ENCODE measurements around the gene LRRC71.

Gene LRRC71

DNA sequence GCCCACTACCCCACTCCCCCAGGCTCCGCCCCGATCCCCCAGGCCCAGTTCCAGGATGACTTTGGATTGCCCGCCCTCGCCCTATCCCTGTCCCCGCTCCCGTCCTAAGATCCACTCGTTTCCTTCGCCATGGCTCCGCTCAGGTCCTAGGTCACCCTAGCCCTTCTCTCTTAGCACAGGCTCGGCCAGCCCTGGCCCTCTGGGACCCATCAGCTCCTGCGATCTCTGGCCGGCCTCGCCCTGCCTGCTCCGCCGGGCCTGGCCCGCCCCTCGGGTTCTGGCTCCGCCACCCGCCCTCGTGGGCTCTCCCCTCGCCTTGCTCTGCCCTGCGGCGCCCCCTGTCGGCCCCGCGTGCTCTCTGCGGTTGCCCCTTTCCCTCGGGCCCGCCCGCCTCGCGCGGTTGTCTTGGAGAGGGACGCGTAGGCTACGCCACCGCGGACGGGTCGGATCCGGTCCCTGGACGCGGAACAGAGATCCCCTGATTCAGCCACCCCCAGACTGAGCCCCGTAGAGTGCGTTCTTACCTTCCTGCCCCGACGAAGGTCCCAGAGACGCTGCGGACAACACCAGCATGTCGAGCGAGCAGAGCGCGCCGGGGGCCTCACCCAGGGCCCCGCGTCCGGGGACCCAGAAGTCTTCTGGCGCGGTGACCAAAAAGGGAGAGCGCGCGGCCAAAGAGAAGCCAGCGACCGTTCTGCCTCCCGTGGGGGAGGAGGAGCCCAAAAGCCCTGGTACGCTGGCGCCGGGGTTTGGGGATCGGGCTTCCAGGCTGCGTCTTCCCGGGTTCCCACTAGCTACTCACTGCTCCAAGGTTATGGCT is at the start of gene LRRC71:
Gene LRRC71 (plus strand): TSS at position 400 of the 820 bp plus-strand sequence. CDS start 172 bp downstream, at position 572.
- H3K4me3 ChIP-seq (ENCODE audit: low read depth, low read length) = peak within 1 kb of the TSS; percentile 39

DNA sequence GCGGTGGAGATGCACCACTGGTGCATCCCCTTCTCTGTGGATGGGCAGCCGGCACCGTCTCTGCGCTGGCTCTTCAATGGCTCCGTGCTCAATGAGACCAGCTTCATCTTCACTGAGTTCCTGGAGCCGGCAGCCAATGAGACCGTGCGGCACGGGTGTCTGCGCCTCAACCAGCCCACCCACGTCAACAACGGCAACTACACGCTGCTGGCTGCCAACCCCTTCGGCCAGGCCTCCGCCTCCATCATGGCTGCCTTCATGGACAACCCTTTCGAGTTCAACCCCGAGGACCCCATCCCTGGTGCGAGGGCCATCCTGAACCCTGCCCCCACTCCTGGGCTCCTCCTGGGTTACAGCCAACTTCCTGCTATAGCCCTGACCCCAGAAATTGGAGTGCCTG is 46.8 kb upstream of the LRRC71 start:
- H3K4me3 ChIP-seq (ENCODE audit: low read depth, low read length) = no peak overlapping the region

DNA sequence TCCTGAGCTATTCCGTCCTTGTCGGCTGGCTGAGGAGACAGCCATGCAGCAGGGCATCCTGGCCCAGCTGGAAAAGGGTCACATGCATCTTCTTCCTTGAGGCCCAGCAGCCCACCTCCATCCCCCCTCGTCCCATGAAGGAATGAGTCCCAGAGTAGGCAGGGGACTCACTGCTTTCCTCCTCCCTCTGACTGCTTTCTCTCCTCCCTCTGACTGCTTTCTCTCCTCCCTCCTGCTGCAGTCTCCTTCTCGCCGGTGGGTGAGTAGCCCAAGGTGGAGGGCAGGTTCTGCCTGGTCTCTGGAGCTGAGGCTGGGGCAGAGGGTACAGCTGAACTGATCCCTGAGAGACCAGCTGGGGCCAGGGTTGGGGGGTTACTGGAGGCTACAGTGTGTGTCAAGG is 46.3 kb upstream of the LRRC71 start:
- H3K4me3 ChIP-seq (ENCODE audit: low read depth, low read length) = no peak overlapping the region

DNA sequence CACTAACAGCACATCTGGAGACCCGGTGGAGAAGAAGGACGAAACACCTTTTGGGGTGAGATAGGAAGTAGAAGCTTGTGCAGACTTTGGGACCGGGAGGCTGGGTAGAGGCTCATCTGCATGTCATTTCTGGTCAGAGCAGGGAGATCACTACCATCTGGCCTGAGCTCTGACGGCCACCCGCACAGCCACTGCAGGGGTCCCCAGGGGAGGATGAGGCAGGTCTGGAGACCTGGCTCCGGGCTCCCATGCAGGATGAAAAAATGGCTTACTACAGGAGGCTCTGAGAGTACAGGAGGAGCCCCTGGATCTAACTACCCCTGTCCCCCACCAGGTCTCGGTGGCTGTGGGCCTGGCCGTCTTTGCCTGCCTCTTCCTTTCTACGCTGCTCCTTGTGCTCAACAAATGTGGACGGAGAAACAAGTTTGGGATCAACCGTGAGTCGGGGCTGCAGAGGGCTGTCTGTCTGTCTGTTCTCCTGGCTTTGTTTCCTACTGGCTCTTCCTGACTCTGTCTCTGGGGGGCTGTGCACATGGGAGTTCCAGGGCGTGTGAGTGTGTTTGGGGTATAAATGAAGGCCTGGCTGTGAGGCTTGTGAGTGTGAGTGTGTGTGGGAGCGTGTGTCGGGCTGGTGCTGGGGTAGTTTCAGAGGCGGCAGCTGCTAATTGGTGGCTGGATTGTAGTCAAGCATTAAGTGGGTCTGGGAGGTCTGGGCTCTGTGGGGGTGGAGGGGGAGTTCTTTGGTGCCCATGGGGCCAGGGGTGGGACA is 45.7 kb upstream of the LRRC71 start:
- H3K4me3 ChIP-seq (ENCODE audit: low read depth, low read length) = no peak overlapping the region

DNA sequence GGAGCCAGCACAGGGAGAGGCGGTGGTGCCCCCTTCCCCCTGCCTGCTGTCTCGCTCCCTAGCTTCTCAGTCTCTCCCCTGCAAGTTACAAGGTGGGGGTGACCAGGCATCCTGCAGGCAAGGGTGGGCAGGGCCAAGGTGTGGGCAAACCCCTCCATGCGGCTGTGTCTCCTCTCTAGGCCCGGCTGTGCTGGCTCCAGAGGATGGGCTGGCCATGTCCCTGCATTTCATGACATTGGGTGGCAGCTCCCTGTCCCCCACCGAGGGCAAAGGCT is 45.2 kb upstream of the LRRC71 start:
- no peak overlapping the region for H3K4me3 ChIP-seq (ENCODE audit: low read depth, low read length)

DNA sequence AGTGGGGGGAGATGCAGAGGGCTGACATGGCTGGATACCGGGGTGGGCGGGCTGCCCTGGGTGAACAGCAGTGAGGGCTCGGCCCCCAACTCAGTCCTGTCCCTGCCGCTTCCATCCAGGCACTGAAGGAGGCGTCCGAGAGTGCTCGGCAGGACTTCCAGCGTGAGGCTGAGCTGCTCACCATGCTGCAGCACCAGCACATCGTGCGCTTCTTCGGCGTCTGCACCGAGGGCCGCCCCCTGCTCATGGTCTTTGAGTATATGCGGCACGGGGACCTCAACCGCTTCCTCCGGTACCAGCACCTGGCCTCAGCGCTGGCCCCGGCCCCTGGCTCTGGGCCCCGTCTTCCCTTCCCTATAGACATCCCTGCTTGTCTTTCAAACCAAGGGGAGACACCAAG is 44.2 kb upstream of the LRRC71 start:
- H3K4me3 ChIP-seq (ENCODE audit: low read depth, low read length) = no peak overlapping the region

DNA sequence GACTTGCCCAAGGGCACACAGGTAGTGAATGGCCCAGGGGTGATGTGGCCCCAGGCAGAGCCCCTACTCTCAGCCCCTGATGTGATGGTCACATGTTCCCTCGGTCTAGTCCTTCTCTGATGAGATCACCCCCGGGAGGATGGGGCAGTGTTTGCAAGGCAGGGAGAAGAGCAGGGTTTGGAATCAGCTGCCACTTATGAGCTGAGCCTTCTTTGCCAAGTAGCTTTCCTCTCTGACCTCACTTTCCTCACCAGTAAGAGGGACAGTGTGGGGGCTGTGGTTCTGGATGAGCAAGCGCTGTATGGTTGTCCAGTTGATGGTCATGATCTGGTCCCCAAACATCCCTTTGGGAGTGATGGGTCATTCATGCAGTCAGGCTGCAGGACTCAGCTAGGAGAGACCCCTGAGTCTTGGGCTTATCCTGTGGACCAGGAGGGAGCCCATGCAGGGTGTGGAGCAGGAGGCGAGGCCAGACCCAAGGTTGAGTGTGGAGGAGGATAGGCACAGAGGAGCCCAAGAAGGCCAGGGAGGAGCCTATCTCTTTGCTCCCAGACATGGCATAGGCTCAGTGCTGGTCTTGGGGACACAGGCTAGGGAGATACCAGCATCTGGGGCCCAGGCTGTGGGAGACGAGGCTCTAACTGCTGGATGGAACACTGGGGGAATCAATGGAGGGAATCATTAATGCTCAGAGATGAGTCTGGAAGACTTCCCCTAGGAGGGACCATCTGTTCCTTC is 42.8 kb upstream of the LRRC71 start:
- no peak overlapping the region for H3K4me3 ChIP-seq (ENCODE audit: low read depth, low read length)

DNA sequence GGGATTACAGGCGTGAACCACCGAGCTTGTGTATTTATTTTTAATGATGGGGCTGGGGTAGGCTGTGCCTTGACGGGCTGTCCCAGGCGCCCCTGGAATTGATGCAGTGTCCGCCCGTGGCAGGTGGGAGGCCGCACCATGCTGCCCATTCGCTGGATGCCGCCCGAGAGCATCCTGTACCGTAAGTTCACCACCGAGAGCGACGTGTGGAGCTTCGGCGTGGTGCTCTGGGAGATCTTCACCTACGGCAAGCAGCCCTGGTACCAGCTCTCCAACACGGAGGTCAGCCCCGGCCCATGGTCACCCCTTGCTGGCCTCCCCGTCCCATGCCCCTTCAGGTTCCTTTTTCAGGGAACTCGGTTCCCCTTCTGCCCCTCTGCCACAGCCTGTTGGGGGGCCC is 40.6 kb upstream of the LRRC71 start:
- no peak overlapping the region for H3K4me3 ChIP-seq (ENCODE audit: low read depth, low read length)

DNA sequence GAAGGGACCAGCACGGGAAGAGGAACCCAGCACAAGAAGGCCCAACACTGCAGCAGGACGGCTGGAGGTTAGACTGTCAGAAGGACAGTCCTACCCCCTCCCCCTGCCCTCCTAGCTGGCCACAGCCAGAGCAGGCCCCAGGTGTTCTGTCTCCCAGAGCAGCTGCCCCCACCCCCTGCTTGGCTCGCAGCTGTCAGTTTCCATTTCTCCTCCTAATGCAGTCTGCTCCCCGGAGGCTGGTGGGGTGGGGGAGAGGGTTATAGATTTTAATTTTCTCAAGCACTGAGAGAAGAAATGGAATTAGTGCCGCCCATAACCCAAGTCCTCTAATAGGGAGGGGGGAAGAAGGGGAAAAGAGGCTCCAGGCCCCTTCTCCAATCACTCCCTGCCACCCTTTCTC is 40.0 kb upstream of the LRRC71 start:
- no peak overlapping the region for H3K4me3 ChIP-seq (ENCODE audit: low read depth, low read length)

DNA sequence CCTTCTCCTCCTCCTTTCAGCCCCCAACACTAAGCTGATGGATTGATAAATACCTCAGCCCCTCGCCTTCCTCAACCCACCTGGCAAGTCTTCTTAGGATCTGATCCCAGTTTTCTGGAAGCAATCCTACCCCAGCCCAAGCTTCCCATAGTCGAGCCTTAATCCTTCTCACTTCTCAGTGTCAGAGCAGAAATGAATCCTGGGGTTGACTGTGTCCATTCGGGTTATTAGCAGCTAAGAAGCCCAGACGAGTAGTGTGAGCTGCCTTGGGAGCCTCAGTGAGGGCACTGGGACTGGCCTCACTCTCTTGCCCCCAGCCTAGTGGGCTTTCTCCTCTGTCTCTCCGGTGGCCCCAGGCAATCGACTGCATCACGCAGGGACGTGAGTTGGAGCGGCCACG is 39.3 kb upstream of the LRRC71 start:
- no peak overlapping the region for H3K4me3 ChIP-seq (ENCODE audit: low read depth, low read length)

DNA sequence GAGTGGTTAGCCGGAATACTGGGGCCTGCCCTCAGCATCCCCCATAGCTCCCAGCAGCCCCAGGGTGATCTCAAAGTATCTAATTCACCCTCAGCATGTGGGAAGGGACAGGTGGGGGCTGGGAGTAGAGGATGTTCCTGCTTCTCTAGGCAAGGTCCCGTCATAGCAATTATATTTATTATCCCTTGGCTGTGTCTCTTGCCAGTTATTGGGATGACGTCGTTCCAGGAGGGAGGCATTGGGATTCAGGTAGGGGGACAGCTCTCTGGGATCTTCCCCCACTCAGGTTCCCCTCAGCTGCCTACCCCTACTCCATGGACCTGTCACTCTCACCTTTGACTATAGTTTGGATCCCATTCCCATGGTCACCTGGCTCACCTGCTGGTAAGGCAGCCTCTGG is 38.8 kb upstream of the LRRC71 start:
- no peak overlapping the region for H3K4me3 ChIP-seq (ENCODE audit: low read depth, low read length)

DNA sequence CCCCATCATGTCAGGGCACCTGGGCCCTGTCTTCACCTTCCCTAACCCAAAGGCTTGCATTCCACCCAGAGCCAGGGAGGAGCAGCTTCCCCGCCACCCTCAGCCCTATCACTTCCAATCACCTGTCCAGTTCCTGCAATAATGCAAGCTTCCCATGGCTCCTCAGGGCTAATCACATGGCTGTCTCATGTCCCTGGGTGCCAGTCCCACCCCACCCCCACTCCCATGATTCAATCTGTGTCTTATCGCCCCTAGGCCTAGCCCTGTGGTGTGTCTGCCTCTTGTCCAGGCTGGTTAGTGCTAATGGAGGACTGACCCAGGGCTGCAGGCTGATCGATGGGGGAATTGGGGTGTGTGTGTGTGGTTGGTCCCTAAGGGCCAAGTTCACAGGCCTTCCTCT is 37.9 kb upstream of the LRRC71 start:
- H3K4me3 ChIP-seq (ENCODE audit: low read depth, low read length) = no peak overlapping the region

DNA sequence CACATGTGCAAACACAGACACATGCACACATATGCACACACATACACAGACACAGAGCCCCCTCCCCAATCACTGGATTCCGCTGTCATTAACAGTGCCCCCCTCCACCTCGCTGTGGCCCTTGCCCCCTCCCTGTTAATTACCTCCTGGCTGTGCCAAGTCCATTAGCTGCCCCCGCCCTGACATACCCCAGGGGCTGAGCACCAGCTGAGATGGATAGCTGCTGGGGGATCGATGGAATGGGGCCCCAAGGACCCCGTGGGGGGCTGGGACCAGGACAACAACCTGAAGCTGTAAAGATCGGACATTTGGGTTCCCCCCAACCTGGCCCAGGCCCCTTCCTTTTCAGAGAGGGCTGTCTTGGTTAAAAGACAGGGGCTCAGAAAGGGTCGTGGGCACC is 36.5 kb upstream of the LRRC71 start:
- no peak overlapping the region for H3K4me3 ChIP-seq (ENCODE audit: low read depth, low read length)

DNA sequence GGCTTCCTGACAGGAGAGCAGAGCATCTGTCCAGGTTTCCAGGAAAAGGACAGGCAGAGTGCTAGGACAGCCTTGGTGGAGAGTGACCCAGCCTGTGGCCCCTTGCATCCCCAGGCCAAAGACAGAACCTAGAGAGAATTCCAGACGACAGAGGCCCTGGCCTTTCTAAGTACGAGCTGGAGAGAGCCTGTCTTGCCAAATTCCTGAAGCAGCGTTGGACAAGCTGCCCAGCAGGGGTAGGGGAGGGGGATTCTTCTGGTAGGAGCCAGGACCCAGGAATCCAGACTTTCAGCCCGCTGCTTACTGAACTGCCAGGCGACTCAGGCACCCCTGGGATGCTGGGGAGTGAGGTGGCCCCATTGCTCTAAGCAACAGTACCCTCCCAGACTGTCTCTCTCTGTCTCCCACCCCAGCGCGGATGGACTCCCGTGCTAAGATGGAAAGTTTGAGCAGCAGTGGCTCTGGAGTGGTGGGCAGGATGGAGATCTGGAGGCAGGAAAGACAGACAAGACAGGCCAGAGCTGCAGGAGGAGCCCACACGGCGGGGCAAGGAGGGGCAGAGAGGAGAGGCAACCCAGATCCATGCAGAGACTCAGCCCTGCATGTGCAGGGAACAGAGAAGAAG is 35.8 kb upstream of the LRRC71 start:
- H3K4me3 ChIP-seq (ENCODE audit: low read depth, low read length) = no peak overlapping the region

DNA sequence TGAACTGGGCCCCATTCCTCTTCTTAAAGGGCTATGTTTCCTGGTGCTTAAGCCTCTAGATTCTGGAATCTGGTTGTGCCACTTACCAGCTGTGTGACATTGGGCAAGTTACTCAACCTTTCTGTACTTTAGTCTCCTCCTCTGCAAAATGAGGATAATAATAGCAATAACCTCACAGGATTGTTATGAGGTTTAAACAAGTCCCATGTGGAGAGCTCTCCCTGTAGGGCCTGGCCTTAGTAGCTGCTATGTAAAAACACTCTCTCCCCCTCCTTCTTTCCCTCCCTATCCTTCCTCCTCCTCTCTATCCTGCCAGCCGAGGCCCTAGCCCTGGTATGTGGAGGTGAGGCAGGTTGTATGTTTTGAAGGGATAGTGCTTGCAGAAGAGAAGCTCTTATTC is 35.1 kb upstream of the LRRC71 start:
- no peak overlapping the region for H3K4me3 ChIP-seq (ENCODE audit: low read depth, low read length)

DNA sequence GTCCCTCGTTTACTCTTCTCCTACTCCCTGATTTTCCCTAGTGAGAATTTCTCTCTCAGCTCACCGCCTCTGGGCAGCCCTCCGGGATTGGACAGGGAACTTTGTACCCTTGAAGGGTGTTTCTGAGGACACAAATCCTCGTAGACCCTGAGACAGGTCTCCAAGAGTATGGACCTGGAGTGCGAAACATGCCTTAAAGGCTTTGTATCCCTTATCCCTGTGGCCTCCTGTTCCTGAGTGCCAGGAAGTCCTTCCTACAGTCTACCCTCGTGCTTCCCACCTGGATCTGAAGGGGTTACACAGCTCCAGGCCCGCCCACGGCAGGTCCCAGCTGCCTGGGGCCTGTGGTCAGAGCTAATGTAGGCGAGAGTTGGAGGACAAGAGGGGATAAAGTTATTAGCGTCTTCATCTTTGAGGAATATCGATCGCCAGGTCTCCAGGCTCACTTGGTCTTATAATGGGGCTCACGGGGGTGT is 34.5 kb upstream of the LRRC71 start:
- H3K4me3 ChIP-seq (ENCODE audit: low read depth, low read length) = no peak overlapping the region

DNA sequence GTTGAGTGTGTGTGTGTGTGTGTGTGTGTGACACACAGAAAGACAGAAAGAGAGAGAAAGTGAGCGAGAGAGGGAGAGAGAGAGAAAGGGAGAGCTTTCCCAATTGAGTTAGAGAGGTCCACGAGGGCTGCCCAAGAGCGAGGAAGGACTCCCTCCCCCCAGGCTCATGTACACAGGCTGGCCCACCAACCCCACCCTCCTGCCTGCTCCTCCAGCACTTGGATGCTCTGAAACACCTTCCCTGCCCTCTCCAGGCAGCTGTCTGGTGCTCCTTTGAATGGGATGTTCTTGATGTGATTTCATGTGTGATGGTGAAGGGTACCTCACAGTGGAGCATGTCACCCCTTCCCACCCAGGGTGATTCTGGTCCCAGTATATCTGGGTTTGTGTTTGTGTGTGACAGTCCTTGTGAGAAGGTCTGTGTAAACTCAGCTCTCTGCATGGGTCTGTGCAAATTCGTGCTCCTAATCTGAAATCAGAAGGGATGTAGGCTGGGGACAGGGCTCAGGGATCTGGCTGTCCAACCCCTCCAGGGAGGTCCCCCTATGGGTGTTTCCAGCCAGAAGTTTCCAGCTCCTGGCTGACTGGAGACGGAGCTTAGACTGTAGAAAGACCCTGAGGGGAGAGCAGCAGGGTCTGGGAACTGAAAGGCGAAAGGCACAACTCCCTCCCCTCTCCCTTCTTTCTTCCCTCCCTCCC is 33.7 kb upstream of the LRRC71 start:
- H3K4me3 ChIP-seq (ENCODE audit: low read depth, low read length) = no peak overlapping the region

DNA sequence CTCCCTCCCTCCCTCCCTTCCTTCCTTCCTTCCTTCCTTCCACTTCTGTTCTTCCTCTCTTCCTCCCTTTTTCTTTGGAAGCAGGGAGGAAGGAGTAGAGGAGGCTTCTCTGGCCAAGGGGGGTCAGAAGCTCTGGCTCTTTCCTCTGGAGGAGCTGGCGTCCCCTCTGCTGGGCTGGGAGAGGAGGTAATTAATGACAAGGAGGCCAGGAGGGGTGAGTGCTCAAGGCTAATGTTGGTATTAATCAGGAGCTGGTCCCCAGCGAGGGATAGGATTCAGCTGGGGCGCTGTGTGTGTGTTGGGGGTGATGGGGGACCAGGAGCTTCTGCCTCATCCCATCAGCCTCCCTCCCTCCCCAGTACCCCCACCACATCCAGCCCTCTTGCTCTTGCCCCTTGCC is 33.1 kb upstream of the LRRC71 start:
- H3K4me3 ChIP-seq (ENCODE audit: low read depth, low read length) = no peak overlapping the region

DNA sequence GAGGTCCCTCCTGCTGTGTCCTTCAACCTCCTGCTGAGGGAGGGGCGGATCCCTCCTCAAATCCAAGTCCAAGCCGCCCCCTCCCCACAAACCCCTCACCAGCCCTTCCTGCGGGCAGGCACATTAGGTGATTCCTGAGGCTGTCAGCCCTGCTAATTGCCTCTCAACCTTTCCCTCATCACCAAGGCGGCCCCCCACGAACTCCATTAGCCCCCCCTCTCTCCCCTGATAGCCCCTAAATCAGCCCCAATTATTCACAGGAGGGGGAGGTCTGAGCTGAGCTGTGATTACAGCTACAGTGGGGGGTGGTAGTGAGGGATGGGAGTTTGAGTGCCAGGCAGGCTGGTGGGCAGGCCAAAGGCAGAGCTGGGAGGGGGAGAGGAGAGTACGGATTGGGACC is 32.7 kb upstream of the LRRC71 start:
- no peak overlapping the region for H3K4me3 ChIP-seq (ENCODE audit: low read depth, low read length)

DNA sequence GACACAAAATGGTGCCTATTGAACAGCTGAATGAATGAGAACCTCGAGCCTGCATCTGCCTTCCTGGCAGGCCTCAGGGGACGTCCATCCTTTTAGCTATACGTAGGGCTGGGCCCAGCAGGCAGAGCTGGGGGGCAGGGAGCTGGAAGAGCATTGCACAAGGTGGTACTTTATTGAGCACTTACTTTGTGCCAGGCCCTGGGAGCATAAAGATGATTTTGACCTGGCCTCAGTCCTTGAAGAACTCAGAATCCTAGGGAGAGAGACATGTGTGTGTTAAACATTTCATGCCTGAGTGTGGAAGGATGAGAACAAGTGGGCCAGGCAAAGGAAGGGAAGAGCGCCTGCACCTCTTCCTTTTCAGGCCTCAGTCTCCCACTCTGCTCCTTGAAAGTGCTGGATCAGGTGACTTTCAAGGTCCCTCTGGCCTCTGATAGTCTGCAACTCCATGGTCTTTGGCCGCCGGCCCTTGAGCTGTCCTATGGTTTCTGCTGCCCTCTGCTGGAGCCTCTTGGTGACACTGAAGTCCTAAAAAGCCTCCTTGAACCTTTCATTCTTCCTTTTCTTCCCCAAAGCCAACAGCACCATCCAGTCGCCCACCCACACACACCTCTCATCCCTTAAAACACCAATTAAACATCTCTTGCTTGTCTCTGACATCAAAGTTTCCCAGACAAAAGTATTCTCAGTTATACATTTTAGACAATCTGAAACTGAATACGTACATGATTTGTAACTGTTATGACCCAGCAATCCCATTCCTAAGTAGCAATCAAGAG is 30.4 kb upstream of the LRRC71 start:
- no peak overlapping the region for H3K4me3 ChIP-seq (ENCODE audit: low read depth, low read length)
